Muscle layer of colon (tissue), 2 donors: ENCODE data around the gene ZNF546.
"Not testable (repeated sequence)": the region's sequence is repeated elsewhere in the genome, so short reads cannot be mapped to it uniquely, and the experiment has no call there.

Experiments used
- H3K27ac ChIP-seq: one replicate; pipeline ENCODE4 v1.7.0; 2013; ENCODE audit warnings: low read depth, mild to moderate bottlenecking, low read length, moderate library complexity
- H3K27me3 ChIP-seq, 2 donors: one replicate each; pipeline ENCODE4 v1.7.0; 2013; ENCODE audit warnings: low read length in 2 of 2, mild to moderate bottlenecking in 2 of 2; ENCODE audit not compliant: insufficient read depth in 2 of 2, control insufficient read depth in 1 of 2
- H3K36me3 ChIP-seq: one replicate; pipeline ENCODE4 v1.7.0; 2013; ENCODE audit warnings: mild to moderate bottlenecking, low read length; ENCODE audit not compliant: insufficient read depth
- H3K4me1 ChIP-seq: one replicate; pipeline ENCODE4 v1.7.0; 2013; ENCODE audit warnings: mild to moderate bottlenecking, low read length; ENCODE audit not compliant: insufficient read depth
- H3K4me3 ChIP-seq, 2 donors: one replicate each; pipeline ENCODE4 v1.7.0; 2013; ENCODE audit warnings: low read length in 2 of 2, low read depth in 1 of 2, mild to moderate bottlenecking in 1 of 2, moderate library complexity in 1 of 2
- H3K9ac ChIP-seq: one replicate; pipeline ENCODE4 v1.7.0; 2013; ENCODE audit warnings: low read length
- H3K9me3 ChIP-seq: one replicate; pipeline ENCODE4 v1.7.0; 2013; ENCODE audit warnings: mild to moderate bottlenecking, low read length
- donor health status: abdominal sarcoma.
- donor health status: Adenocarcinoma of cecum.

ZNF546 gene

DNA sequence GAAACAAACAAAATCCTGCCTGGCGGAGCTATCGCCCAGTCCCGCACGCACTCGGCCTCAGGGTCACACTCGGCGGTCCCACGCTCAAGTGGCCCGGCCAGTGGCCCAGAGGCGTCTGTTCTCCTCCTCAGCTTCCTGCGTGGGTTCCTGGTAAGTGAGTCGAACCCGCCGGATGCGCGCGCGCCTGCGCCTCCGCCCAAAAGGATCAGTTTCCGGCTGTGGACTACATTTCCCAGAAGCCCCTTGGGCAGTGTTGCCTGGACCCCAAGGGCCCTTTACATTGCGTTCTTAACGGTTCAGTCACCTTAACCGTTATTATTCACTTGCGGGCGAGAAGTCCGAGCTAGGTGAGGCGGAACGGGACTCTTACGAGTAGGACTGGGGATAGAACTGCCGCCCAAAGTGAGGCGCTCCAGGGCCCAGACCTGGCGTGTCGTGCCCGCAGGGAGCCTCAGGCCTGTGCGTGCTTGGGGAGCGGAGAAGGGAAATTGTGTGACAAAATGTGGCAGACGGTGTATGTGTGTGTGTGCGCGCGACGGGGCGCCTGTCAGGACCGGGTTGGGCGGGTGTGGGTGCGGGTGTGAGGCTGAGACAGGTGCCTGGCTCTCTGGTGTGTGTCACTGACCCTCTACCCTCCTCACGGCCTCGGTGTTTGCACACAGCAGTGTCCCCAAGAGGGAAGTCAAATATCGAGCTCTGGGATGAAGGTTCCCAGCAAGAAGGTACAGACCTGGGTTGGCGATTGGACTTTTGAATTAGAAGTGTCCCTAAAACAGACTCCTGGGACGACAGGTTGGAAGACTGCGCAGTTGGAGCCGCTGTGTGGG lies at the start of gene ZNF546:
ZNF546 (plus strand) TSS at position 250 of the 827 bp plus-strand sequence. CDS start 1,267 bp downstream, outside the sequence.
- Histone ChIP-seq H3K36me3 (no peaks in the 10 kb centered on the region), H3K27me3 (no peaks in the 10 kb centered on the region), H3K9me3 (no peaks in the 10 kb centered on the region), H3K27ac (peak within 1 kb of the TSS; percentile 75), H3K4me3 (peak within 1 kb of the TSS; percentile 57 to 77), H3K9ac (peak within 1 kb of the TSS; percentile 66), H3K4me1 (peaks cover 15% of the 10 kb centered on the region)

DNA sequence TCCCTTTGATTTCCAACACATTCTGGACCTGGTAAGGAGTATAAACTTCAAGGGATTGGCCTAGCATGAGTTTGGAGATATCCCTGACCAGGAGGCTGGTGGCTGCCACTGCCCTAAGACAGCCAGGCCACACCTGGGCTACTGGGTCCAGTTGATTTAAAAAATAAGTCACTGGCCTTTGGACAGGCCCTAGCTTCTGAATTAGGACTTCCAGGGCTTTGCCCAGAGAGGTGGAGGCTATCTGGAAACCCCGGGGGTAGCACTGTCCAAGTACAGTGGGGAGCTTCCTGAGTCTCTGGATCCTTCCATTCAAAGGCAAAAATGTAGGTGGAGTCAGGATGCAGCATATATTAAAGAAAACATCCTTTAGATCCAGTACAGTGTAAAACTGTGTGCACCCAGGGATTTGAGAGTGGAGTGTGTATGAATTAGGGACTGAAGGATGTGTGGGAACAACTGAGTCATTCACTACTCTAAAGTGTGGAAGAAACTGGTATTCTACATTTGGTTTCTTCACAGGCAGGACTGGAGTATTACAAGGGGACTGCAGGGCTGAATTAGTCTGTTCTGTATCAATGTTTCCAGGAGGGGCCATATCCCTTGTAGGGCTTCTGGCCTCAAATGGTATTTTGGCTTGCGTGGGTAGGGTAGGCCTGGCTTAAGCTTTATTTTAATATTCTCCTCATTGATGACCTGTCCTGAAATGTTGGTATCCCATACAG lies 47.7 kb upstream of the ZNF546 start:
- Histone ChIP-seq H3K27ac (no peak overlapping the region), H3K9me3 (no peaks in the 10 kb centered on the region), H3K36me3 (no peaks in the 10 kb centered on the region), H3K27me3 (no peaks in the 10 kb centered on the region), H3K4me3 (no peak overlapping the region), H3K9ac (no peak overlapping the region), H3K4me1 (no peaks in the 10 kb centered on the region)

DNA sequence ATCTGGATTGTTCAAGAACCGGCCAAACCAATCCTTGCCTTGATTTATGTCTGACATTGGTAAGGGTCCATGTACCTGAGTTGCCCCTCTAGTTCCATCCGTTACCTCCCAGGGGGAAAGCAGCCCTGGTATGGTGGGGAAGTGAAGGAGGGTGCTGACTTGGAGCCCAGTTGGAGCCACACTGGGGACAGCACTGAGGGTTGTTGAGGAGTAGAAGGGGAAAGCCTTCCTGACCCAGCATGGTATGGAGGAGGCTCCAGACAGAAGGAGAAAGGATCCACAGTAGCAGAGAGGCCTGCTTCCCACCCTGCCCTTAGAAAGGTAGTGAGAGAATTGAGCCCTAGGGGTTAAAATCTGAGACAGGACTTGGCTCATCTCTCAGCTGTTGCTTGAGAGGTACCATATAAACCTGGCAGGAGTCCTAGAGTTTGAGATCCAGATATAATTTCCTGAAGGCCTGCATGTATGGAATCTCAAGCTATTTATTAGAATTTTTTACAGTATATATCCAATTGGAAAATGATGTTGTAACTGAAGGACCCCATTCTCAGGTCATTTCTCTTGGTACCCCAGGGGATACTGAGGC lies 45.7 kb upstream of the ZNF546 start:
- H3K4me3 ChIP-seq = no peak overlapping the region
- no peaks in the 10 kb centered on the region for H3K27me3 ChIP-seq
- H3K36me3 ChIP-seq = no peaks in the 10 kb centered on the region
- no peak overlapping the region for H3K27ac ChIP-seq
- H3K4me1 ChIP-seq = no peaks in the 10 kb centered on the region
- H3K9ac ChIP-seq = no peak overlapping the region
- no peaks in the 10 kb centered on the region for H3K9me3 ChIP-seq

DNA sequence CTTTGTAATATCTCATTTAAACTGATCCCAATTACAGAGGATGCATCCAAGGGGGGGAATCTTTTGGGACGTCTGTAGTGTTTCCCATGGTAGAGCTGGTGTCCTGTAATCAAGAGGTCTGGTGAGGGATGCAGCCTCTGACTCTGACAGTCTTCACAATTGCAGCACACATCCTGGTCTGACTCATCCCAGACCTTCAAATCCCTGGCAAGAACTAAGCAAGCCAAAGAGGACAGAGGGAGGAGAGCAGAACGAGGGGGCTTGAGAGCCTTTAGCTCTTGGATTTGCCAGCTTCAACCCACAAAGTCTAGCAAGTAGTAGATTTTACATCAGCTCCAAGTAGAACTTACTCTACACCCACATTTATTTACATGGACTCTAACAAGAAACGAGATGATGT lies 45.2 kb upstream of the ZNF546 start:
- Histone ChIP-seq H3K9ac (no peak overlapping the region), H3K4me1 (no peaks in the 10 kb centered on the region), H3K4me3 (no peak overlapping the region), H3K27me3 (no peaks in the 10 kb centered on the region), H3K9me3 (no peaks in the 10 kb centered on the region), H3K36me3 (no peaks in the 10 kb centered on the region), H3K27ac (no peak overlapping the region)

DNA sequence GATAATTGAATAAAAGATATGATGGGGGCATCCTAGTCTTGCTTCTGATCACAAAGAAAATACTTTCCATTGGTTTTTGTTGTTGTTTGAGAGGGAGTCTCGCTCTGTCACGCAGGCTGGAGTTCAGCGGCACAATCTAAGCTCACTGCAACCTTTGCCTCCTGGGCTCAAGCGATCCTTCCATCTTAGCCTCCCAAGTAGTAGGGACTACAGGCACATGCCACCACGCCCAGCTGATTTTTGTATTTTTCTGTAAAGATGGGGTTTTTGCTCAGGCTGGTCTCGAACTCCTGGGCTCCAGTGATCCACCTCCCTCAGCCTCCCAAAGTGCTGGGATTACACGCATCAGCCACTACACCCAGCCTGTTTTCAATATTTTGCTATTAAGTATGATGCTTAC lies 42.9 kb upstream of the ZNF546 start:
- H3K9ac ChIP-seq = no peak overlapping the region
- H3K4me3 ChIP-seq = no peak overlapping the region
- H3K36me3 ChIP-seq = no peaks in the 10 kb centered on the region
- H3K27ac ChIP-seq = no peak overlapping the region
- no peaks in the 10 kb centered on the region for H3K9me3 ChIP-seq
- H3K27me3 ChIP-seq = no peaks in the 10 kb centered on the region
- H3K4me1 ChIP-seq = no peaks in the 10 kb centered on the region

DNA sequence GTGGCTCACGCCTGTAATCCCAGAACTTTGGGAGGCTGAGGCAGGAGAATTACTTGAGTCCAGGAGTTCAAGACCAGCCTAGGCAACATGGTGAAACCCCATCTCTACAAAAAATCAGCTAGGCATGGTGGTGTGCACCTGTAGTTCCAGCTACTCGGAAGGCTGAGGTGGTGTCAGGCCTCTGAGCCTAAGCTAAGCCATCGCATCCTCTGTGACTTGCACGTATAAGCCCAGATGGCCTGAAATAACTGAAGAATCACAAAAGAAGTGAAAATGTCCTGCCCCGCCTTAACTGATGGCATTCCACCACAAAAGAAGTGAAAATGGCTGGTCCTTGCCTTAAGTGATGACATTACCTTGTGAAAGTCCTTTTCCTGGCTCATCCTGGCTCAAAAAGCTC lies 39.0 kb upstream of the ZNF546 start:
- H3K27ac ChIP-seq, H3K36me3 ChIP-seq, H3K9ac ChIP-seq, H3K9me3 ChIP-seq, H3K4me1 ChIP-seq, H3K27me3 ChIP-seq, H3K4me3 ChIP-seq: not testable (repeated sequence)

DNA sequence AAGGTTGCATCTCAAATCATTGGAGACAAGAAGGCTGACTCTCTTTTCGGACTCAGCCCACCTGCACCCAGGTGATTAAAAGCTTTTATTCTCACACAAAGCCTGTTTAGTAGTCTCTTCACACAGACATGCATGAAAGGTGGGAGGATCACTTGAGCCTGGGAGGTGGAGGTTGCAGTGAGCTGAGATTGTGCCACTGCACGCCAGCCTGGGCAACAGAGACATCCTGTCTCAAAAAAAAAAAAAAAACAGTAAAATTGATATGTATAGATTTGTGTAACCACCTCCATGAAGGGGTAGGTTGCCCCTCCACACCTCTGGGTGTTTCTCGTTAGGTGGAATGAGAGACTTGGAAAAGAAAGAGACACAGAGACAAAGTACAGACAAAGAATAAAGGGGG lies 37.9 kb upstream of the ZNF546 start:
- H3K4me3 ChIP-seq, H3K36me3 ChIP-seq, H3K9me3 ChIP-seq, H3K9ac ChIP-seq, H3K27ac ChIP-seq, H3K27me3 ChIP-seq, H3K4me1 ChIP-seq: not testable (repeated sequence)

DNA sequence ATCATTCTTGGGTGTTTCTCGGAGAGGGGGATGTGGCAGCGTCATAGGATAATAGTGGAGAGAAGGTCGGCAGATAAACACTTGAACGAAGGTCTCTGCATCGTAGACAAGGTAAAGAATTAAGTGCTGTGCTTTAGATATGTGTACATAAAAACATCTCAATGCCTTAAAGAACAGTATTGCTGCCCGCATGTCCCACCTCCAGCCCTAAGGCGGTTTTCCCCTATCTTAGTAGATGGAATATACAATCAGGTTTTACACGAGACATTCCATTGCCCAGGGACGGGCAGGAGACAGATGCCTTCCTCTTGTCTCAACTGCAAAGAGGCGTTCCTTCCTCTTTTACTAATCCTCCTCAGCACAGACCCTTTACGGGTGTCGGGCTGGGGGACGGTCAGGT lies 37.5 kb upstream of the ZNF546 start:
- H3K27ac ChIP-seq, H3K4me1 ChIP-seq, H3K27me3 ChIP-seq, H3K9me3 ChIP-seq, H3K36me3 ChIP-seq, H3K4me3 ChIP-seq, H3K9ac ChIP-seq: not testable (repeated sequence)

DNA sequence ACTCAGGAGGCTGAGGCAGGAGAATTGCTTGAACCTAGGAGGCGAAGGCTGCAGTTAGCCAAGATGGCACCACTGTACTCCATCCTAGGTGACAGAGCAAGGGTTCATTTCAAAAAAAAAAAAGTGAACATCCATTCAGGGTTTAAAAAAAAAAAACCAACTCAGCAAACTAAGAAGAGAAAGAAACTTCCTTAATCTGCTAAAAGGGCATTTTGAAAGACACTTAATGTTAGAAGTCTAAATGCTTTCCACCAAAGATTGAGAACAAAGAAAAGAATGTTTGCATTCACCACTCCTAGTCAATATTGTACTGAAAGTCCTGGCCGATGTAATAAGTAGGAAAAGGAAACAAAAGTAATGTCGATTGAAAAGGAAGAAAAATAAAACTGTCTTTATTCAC lies 33.0 kb upstream of the ZNF546 start:
- Histone ChIP-seq H3K27me3 (no peaks in the 10 kb centered on the region), H3K4me3 (no peak overlapping the region), H3K4me1 (no peaks in the 10 kb centered on the region), H3K36me3 (no peaks in the 10 kb centered on the region), H3K27ac (no peak overlapping the region), H3K9ac (no peak overlapping the region), H3K9me3 (no peaks in the 10 kb centered on the region)

DNA sequence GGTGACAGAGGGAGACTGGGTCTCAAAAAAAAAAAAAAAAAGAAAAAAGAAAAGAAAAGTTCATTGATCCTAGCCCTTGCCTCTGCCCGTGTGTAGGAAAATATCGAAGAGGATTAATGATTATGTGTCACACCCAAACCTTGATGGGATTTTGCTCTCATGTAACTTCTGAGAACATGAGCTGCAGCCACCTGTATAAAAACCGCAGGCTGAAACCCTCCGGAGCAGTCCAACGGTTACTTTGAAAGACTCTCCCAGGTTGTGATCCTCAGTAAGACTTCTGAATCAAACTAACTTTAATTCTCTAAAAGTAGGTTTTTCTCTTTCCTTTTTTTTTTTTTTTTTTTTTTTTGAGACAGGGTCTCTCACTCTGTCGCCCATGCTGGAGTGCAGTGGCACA lies 30.2 kb upstream of the ZNF546 start:
- Histone ChIP-seq H3K9ac (no peak overlapping the region), H3K36me3 (no peaks in the 10 kb centered on the region), H3K4me3 (no peak overlapping the region), H3K27me3 (no peaks in the 10 kb centered on the region), H3K9me3 (no peaks in the 10 kb centered on the region), H3K4me1 (peaks cover 7% of the 10 kb centered on the region), H3K27ac (no peak overlapping the region)

DNA sequence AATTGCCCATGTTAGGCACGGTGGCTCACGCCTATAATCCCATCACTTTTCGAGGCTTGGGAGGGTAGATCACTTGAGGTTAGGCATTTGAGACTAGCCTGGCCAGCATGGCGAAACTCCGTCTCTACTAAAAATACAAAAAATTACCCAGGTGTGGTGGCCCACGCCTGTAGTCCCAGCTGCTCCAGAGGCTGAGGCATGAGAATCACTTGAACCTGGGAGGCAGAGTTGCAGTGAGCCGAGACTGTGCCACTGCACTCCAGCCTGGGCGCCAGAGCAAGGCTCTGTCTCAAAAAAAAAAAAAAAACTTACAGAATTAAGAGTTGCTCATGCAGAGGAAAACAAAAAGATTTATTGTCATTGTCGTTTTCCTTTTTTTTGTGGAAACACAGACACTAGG lies 29.3 kb upstream of the ZNF546 start:
- no peak overlapping the region for H3K4me3 ChIP-seq
- H3K27ac ChIP-seq = no peak overlapping the region
- peaks cover 5% of the 10 kb centered on the region for H3K36me3 ChIP-seq
- H3K27me3 ChIP-seq = no peaks in the 10 kb centered on the region
- no peak overlapping the region for H3K9ac ChIP-seq
- peaks cover 16% of the 10 kb centered on the region for H3K4me1 ChIP-seq
- no peaks in the 10 kb centered on the region for H3K9me3 ChIP-seq
